ENCODE measurements around the gene STAM. TPM values are rescaled to one million over a fixed set of nuclear protein-coding genes. Genes with fewer than 3 reads are reported as not detected.
A peak's percentile ranks its signal among the peaks of the same experiment; 100 is the strongest.

Gene STAM
- total RNA-seq, 1 experiment from 2014 or later = 29.3 TPM

DNA sequence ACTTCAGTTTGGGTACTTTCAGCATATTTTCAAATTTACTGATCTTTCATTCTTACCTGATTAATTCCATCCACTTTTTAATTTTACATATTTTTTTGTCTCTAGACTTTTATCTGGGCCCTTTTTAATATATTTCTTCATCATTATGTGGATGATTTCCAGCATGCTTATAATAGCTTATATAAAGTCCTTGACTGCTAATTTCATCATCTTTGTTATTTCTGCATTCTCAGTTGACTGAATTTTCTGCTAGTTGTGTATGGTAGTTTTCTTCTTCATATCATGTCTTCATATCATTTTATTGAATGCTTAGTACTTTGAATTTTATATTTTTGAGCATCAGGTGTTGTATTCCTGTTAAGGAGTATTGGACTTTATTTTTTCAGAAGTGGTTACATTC lies 39.6 kb downstream of the STAM start:
- H3K56ac ChIP-seq (ENCODE audit: insufficient read length, low read depth, low read length) = no peak overlapping the region
- H4K20me1 ChIP-seq (ENCODE audit: control insufficient read depth, insufficient read depth, insufficient read length) = no peaks in the 10 kb centered on the region
- no peak overlapping the region for H3K23ac ChIP-seq (ENCODE audit: insufficient read length, low read depth, low read length)
- no peak overlapping the region for H2BK15ac ChIP-seq (ENCODE audit: low read depth, low read length)
- no peak overlapping the region for H3K9ac ChIP-seq (ENCODE audit: extremely low read depth, insufficient read length, low read length)
- no peak overlapping the region for H3K4me3 Mint-ChIP-seq
- H3K27me3 ChIP-seq (ENCODE audit: insufficient read depth, low read length) = no peaks in the 10 kb centered on the region
- H2BK20ac ChIP-seq (ENCODE audit: low read depth, low read length, poor library complexity, severe bottlenecking) = no peak overlapping the region
- peak overlapping the region in 1 of 3 experiments; percentile 62; a peak in 1 of 7 replicates for H3K27ac Mint-ChIP-seq
- no peak overlapping the region for H2BK12ac ChIP-seq (ENCODE audit: insufficient read length, low read depth, low read length)
- peaks cover 9% of the 10 kb centered on the region for H3K79me1 ChIP-seq (ENCODE audit: insufficient read depth, low read depth, low read length, poor library complexity, severe bottlenecking)
- no peak overlapping the region for H3T11ph ChIP-seq (ENCODE audit: low read length)
- H3K4me1 ChIP-seq (ENCODE audit: insufficient read depth, low read length) = no peaks in the 10 kb centered on the region
- no peak overlapping the region for H3K14ac ChIP-seq (ENCODE audit: insufficient read depth, low read length)
- no peak overlapping the region for H2AFZ ChIP-seq (ENCODE audit: low read length)
- H2BK120ac ChIP-seq (ENCODE audit: low read depth, low read length, poor library complexity, severe bottlenecking) = no peak overlapping the region
- H4K8ac ChIP-seq (replicated peaks; ENCODE audit: insufficient read length, low read depth, low read length) = no peak overlapping the region
- H3K4ac ChIP-seq (ENCODE audit: low read depth, low read length) = no peak overlapping the region
- peaks cover 14 to 20% of the 10 kb centered on the region in 2 experiments for H3K4me1 Mint-ChIP-seq
- no peak overlapping the region for H3K4me2 ChIP-seq (ENCODE audit: insufficient read depth, insufficient read length, low read length)
- no peaks in the 10 kb centered on the region; the same call in 1 of the 2 replicates for H3K79me2 ChIP-seq (ENCODE audit: insufficient read depth, low read length)
- H3K23me2 ChIP-seq (ENCODE audit: insufficient read length, low read depth, low read length, poor library complexity, severe bottlenecking) = no peaks in the 10 kb centered on the region
- H2BK5ac ChIP-seq (ENCODE audit: insufficient read length, low read length) = no peak overlapping the region
- H4K91ac ChIP-seq (ENCODE audit: insufficient read length, low read depth, low read length) = no peak overlapping the region
- no peak for DNase-seq
- TF ChIP-seq, protein P1, sequence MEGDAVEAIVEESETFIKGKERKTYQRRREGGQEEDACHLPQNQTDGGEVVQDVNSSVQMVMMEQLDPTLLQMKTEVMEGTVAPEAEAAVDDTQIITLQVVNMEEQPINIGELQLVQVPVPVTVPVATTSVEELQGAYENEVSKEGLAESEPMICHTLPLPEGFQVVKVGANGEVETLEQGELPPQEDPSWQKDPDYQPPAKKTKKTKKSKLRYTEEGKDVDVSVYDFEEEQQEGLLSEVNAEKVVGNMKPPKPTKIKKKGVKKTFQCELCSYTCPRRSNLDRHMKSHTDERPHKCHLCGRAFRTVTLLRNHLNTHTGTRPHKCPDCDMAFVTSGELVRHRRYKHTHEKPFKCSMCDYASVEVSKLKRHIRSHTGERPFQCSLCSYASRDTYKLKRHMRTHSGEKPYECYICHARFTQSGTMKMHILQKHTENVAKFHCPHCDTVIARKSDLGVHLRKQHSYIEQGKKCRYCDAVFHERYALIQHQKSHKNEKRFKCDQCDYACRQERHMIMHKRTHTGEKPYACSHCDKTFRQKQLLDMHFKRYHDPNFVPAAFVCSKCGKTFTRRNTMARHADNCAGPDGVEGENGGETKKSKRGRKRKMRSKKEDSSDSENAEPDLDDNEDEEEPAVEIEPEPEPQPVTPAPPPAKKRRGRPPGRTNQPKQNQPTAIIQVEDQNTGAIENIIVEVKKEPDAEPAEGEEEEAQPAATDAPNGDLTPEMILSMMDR (conservative IDR thresholded peaks at IDR 0.05) = no peak
- H3K27ac ChIP-seq (ENCODE audit: insufficient read length, low read depth, low read length) = no peak overlapping the region
- H3K36me3 Mint-ChIP-seq (ENCODE audit: insufficient read depth in 1 of 3, low read depth in 3 of 3) = peaks cover 1 to 5% (median 2%) of the 10 kb centered on the region in 3 experiments; a peak in 3 of 7 replicates
- no peaks in the 10 kb centered on the region for H3K27me3 Mint-ChIP-seq (ENCODE audit: low read depth)
- H3K9me3 ChIP-seq (ENCODE audit: control insufficient read depth, low read depth, low read length) = no peaks in the 10 kb centered on the region
- no peak overlapping the region for H4K5ac ChIP-seq (ENCODE audit: insufficient read length, low read depth, low read length)
- no peaks in the 10 kb centered on the region; a peak in 1 of 5 replicates for H3K9me3 Mint-ChIP-seq
- no peak overlapping the region for H2AK5ac ChIP-seq (ENCODE audit: insufficient read length, low read length)
- H3K18ac ChIP-seq (ENCODE audit: insufficient read length, low read depth, low read length) = no peak overlapping the region

Data from H9 (cell line).